PC-9 (cell line): ENCODE results near the gene FAM89B. TPM values are rescaled to one million over a fixed set of nuclear protein-coding genes. Genes with fewer than 3 reads are reported as not detected.

ENCODE experiments used
- BruUV-seq: library from RNA; stranded (reverse); fragments of 400-500 nt; replicated peaks from 2 replicates; lab custom pipeline; 2021; lab: Mats Ljungman, UMichigan
- CTCF ChIA-PET: fragments of 300-600 bp; sonication (Branson Sonifier 250); formaldehyde crosslinking; loops from one replicate; lab custom pipeline; 2022; ENCODE audit warnings: antibody characterized with exemption; lab: Charles Lee
- POLR2A ChIA-PET: fragments of 300-600 bp; sonication (Branson Sonifier 250); formaldehyde crosslinking; loops from one replicate; lab custom pipeline; 2022; ENCODE audit warnings: antibody characterized with exemption; ENCODE audit not compliant: unreplicated experiment; lab: Charles Lee
- DNase-seq, 2 experiments: peaks; one replicate each; pipeline versions ENCODE4 v3.0.0 to v3.0.0-alpha.2; 2015 to 2022; ENCODE audit warnings: mixed read lengths in 1 of 2
- H2AFZ ChIP-seq: fragments of 200-600 bp; sonication (generic); 2 replicates; pipeline ENCODE4 v1.8.1; 2017; ENCODE audit warnings: antibody characterized with exemption
- H3F3A ChIP-seq: fragments of 200-600 bp; sonication (generic); 2 replicates; pipeline ENCODE4 v1.8.1; 2017; ENCODE audit warnings: antibody characterized with exemption, mild to moderate bottlenecking, low read depth; ENCODE audit not compliant: insufficient read depth
- H3K27ac ChIP-seq: fragments of 200-600 bp; sonication (generic); 2 replicates; pipeline ENCODE4 v1.6.1; 2016; ENCODE audit warnings: mixed run types
- H3K27me3 ChIP-seq: fragments of 200-600 bp; sonication (generic); 2 replicates; pipeline ENCODE4 v1.6.1; 2016; ENCODE audit warnings: low read depth, mixed run types; ENCODE audit not compliant: insufficient read depth
- H3K36me3 ChIP-seq: fragments of 200-600 bp; sonication (generic); 2 replicates; pipeline ENCODE4 v1.6.1; 2016; ENCODE audit warnings: low read depth, mixed run types
- H3K4me1 ChIP-seq: fragments of 200-600 bp; sonication (generic); replicated peaks from 2 replicates; pipeline ENCODE4 v1.6.1; 2016; ENCODE audit warnings: mixed run types; ENCODE audit not compliant: insufficient read depth
- H3K4me2 ChIP-seq: fragments of 200-600 bp; sonication (generic); 2 replicates; pipeline ENCODE4 v1.6.1; 2017; ENCODE audit warnings: mixed run types
- H3K4me3 ChIP-seq: fragments of 200-600 bp; sonication (generic); 2 replicates; pipeline ENCODE4 v1.6.1; 2016; ENCODE audit warnings: mixed run types
- H3K79me2 ChIP-seq: fragments of 200-600 bp; sonication (generic); 2 replicates; pipeline ENCODE4 v1.6.1; 2017; ENCODE audit warnings: low read depth, mixed run types
- H3K9me2 ChIP-seq: fragments of 200-600 bp; sonication (generic); 2 replicates; pipeline ENCODE4 v1.8.1; 2017; ENCODE audit warnings: mild to moderate bottlenecking; ENCODE audit not compliant: insufficient read depth
- H3K9me3 ChIP-seq: fragments of 200-600 bp; sonication (generic); 2 replicates; pipeline ENCODE4 v1.8.1; 2016; ENCODE audit warnings: low read depth; ENCODE audit not compliant: insufficient read depth
- H4K20me1 ChIP-seq: fragments of 200-600 bp; sonication (generic); 2 replicates; pipeline ENCODE4 v1.8.1; 2017; ENCODE audit not compliant: insufficient read depth
- CTCF ChIP-seq: fragments of 200-600 bp; sonication (generic); conservative IDR thresholded peaks from 2 replicates; pipeline ENCODE4 v1.6.1; 2017; ENCODE audit warnings: mixed run types, antibody characterized with exemption, mild to moderate bottlenecking, moderate library complexity
- EZH2 ChIP-seq: fragments of 200-600 bp; sonication (generic); IDR thresholded peaks from 2 replicates; pipeline ENCODE4 v1.8.0; 2017; ENCODE audit warnings: antibody characterized with exemption, low read depth
- intact Hi-C: fragments of 100-400 bp; cut with micrococcal nuclease; formaldehyde crosslinking; loops from one replicate; pipeline ENCODE4 v1.10.0; 2022; ENCODE audit not compliant: unreplicated experiment
- total RNA-seq: library from RNA; stranded (reverse); gene quantifications from 2 replicates; pipeline ENCODE4 v1.2.3, GENCODE V29; 2021

FAM89B gene
- total RNA-seq, 1 experiment from 2014 or later, result 53.3 TPM

GRCh38 chr11:65529475-65530156 lies 42.7 kb upstream of the FAM89B start:
- no peak overlapping the region for H3K4me3 ChIP-seq
- peaks cover 46% of the 10 kb centered on the region; the same call in 1 of the 2 replicates for H3K36me3 ChIP-seq
- DNase-seq, result no peak
- no peaks in the 10 kb centered on the region for H3K9me3 ChIP-seq
- peaks cover 17% of the 10 kb centered on the region for H3K79me2 ChIP-seq
- ChIA-PET CTCF (interaction anchor here (0.6 kb wide), 1 partner anchor 254 kb away, joined by 6 read pairs; no protein-coding TSS in a partner anchor), POLR2A (no interaction called here)
- H4K20me1 ChIP-seq, result peaks cover 8% of the 10 kb centered on the region; the same call in 1 of the 2 replicates
- no peak overlapping the region for H3K27ac ChIP-seq
- H2AFZ ChIP-seq, result no peak overlapping the region
- H3K27me3 ChIP-seq, result no peaks in the 10 kb centered on the region
- TF ChIP-seq EZH2, result no peak
- no peak for TF ChIP-seq CTCF
- H3K4me2 ChIP-seq, result no peak overlapping the region
- BruUV-seq, result no TSS peak
- intact Hi-C loops, result loop anchor here (5.0 kb wide), 1 partner anchor 43 kb away; the partner anchor contains the start of genes FAM89B and ZNRD2
- H3K9me2 ChIP-seq, result no peaks in the 10 kb centered on the region
- H3F3A ChIP-seq, result peaks cover 22% of the 10 kb centered on the region; the same call in 1 of the 2 replicates
- peaks cover 9% of the 10 kb centered on the region; the same call in 1 of the 2 replicates for H3K4me1 ChIP-seq

- no peak overlapping the region for H3K4me2 ChIP-seq
- H3K27ac ChIP-seq, result no peak overlapping the region
- POLR2A ChIA-PET, result no interaction called here
- H3K4me1 ChIP-seq, result peaks cover 9% of the 10 kb centered on the region; the same call in 1 of the 2 replicates
- peaks cover 25% of the 10 kb centered on the region; the same call in 1 of the 2 replicates for H3F3A ChIP-seq
- TF ChIP-seq CTCF, result peak; percentile 40; the same call in 1 of the 2 replicates
- no peak for TF ChIP-seq EZH2
- intact Hi-C loops, result no loop called here
- H3K9me3 ChIP-seq, result no peaks in the 10 kb centered on the region
- no TSS peak for BruUV-seq
- CTCF ChIA-PET, result no interaction called here
- H3K4me3 ChIP-seq, result no peak overlapping the region
- H4K20me1 ChIP-seq, result peaks cover 8% of the 10 kb centered on the region; the same call in 1 of the 2 replicates
- no peaks in the 10 kb centered on the region for H3K9me2 ChIP-seq
- no peaks in the 10 kb centered on the region for H3K27me3 ChIP-seq
- peaks cover 46% of the 10 kb centered on the region; the same call in 1 of the 2 replicates for H3K36me3 ChIP-seq
- H3K79me2 ChIP-seq, result peaks cover 16% of the 10 kb centered on the region
- no peak overlapping the region for H2AFZ ChIP-seq
- no peak for DNase-seq
These were observed 42.2 kb upstream of the FAM89B start for GRCh38 chr11:65530157-65530496.

GRCh38 chr11:65532388-65533064 lies 39.8 kb upstream of the FAM89B start:
- Histone ChIP-seq H3K79me2 (no peaks in the 10 kb centered on the region; the same call in 1 of the 2 replicates), H3K27me3 (no peaks in the 10 kb centered on the region), H4K20me1 (peaks cover 10% of the 10 kb centered on the region; the same call in 1 of the 2 replicates), H3K4me3 (no peak overlapping the region), H3K9me3 (no peaks in the 10 kb centered on the region), H3K9me2 (no peaks in the 10 kb centered on the region), H3F3A (peaks cover 45% of the 10 kb centered on the region), H3K27ac (no peak overlapping the region), H2AFZ (no peak overlapping the region), H3K36me3 (peaks cover 33% of the 10 kb centered on the region), H3K4me2 (no peak overlapping the region), H3K4me1 (no peaks in the 10 kb centered on the region)
- intact Hi-C loops, result no loop called here
- TF ChIP-seq CTCF, result no peak
- no peak for TF ChIP-seq EZH2
- ChIA-PET POLR2A (interaction anchor here (0.6 to 0.7 kb wide), 2 partner anchors 106 to 170 kb away, joined by 3 read pairs; partner anchors contain the start of gene SIPA1), CTCF (no interaction called here)
- DNase-seq, result peak in 1 of 2 experiments; percentile 57
- BruUV-seq, result no TSS peak
